Neural progenitor cell (in vitro differentiated cells): Measurements from ENCODE around the gene SHC2.

Source experiments
- CTCF ChIP-seq: fragments of 200-600 bp; sonication (generic); IDR thresholded peaks from 2 replicates; pipeline ENCODE4 v1.5.1; 2017; ENCODE audit warnings: antibody characterized with exemption, mild to moderate bottlenecking
- EZH2phosphoT487 ChIP-seq: fragments of 200-600 bp; sonication (generic); IDR thresholded peaks from 2 replicates; pipeline ENCODE4 v1.6.1; 2017; ENCODE audit warnings: antibody characterized with exemption

GRCh38 chr19:449916-450315, 10.9 kb downstream of the SHC2 start:
- no peak for TF ChIP-seq CTCF
- no peak for TF ChIP-seq EZH2phosphoT487
